Ovary (tissue), 9 donors: ENCODE results near the gene TFAP2D. TPM values are rescaled to one million over a fixed set of nuclear protein-coding genes. Genes with fewer than 3 reads are reported as not detected.

Source experiments
- DNase-seq, 5 donors: peaks; one replicate each; pipeline ENCODE4 v3.0.0-alpha.2; 2019 to 2020
- H3K27ac ChIP-seq, 2 donors: fragments of 200-600 bp; one replicate each; pipeline versions ENCODE4 v1.5.1 to v1.8.0; 2019 to 2022
- H3K27me3 ChIP-seq: fragments of 200-600 bp; one replicate; pipeline ENCODE4 v1.8.0; 2022
- H3K36me3 ChIP-seq: fragments of 200-600 bp; sonication (generic); one replicate; pipeline ENCODE4 v1.5.1; 2019
- H3K4me1 ChIP-seq: one replicate; pipeline ENCODE4 v1.8.1; 2013; ENCODE audit warnings: mild to moderate bottlenecking, moderate library complexity; ENCODE audit not compliant: insufficient read depth
- H3K4me3 ChIP-seq: fragments of 200-600 bp; sonication (generic); one replicate; pipeline ENCODE4 v1.5.1; 2017
- H3K9me3 ChIP-seq, 2 donors: fragments of 200-600 bp in 1 of 2; sonication (generic) in 1 of 2; one replicate each; pipeline versions ENCODE4 v1.5.1 to v1.8.1; 2013 to 2019; ENCODE audit warnings: mild to moderate bottlenecking in 1 of 2, moderate library complexity in 1 of 2
- CTCF ChIP-seq, 3 donors: fragments of 450-650 bp in 2 of 3; fragments of 200-600 bp in 1 of 3; IDR thresholded peaks; one replicate each; pipeline versions ENCODE4 v1.5.1 to v1.8.0; 2016 to 2022; ENCODE audit warnings: antibody characterized with exemption in 3 of 3, mild to moderate bottlenecking in 1 of 3
- EP300 ChIP-seq: sonication (generic); formaldehyde crosslinking; IDR thresholded peaks from one replicate; pipeline ENCODE4 v1.6.1; 2017; ENCODE audit warnings: antibody characterized with exemption
- POLR2A ChIP-seq: fragments of 450-650 bp; IDR thresholded peaks from one replicate; pipeline ENCODE4 v1.6.1; 2017; ENCODE audit warnings: antibody characterized with exemption, mild to moderate bottlenecking, moderate library complexity
- WGBS, 3 donors: extraction: QIAGEN DNeasy Blood & Tissue Kit in 1 of 3; methylation state at CpG; one replicate each; pipeline versions ENCODE4 v1.1.5 to v1.1.7; 2013 to 2017; 5-methylcytosine and 5-hydroxymethylcytosine counted together
- intact Hi-C, 4 donors: fragments of 100-400 bp; cut with DNase I; formaldehyde crosslinking; loops; one replicate each; pipeline versions ENCODE4 v1.11.0 to v1.15.1; 2022 to 2023
- polyA plus RNA-seq, 2 donors: library from polyadenylated mRNA; stranded (reverse); fragments of 200-250 nt in 1 of 2; fragments of 350-450 nt in 1 of 2; fragmentation: Illumina TruSeq in 1 of 2; extraction: RNeasy Lipid Tissue Mini Kit (QIAGEN cat#74804) in 1 of 2; gene quantifications; one replicate each; pipeline ENCODE4 v1.2.3, GENCODE V29; 2013 to 2014
- total RNA-seq, 7 donors: library from RNA; depleted of rRNA in 2 of 7; stranded (reverse); fragments of >200 nt in 2 of 7; fragmentation: NEBNext Ultra II Directional in 3 of 7; extraction: Animal tissue kit (Norgen Biotek cat#: 25700) in 3 of 7; gene quantifications; one replicate each; pipeline versions ENCODE4 v1.1.0 to v1.2.4, GENCODE V29; 2016 to 2023
- donor health status: DM: no; HTN: no; CAD: no; lungs with moderate emphysema.
- donor health status: DM: no; HTN: no; CAD: no.
- donor health status: Bipolar disorder and iron deficiency.
- donor health status: DM: yes; HTN: yes; CAD: no.
- donor health status: DM: no; HTN: no; CAD: no.
- donor health status: DM: yes; HTN: yes; CAD: no.

The TFAP2D gene
- total and polyA plus RNA-seq, 9 donors = not detected

GRCh38 chr6:50689210-50689609 lies 24.1 kb upstream of the TFAP2D start:
- no peaks in the 10 kb centered on the region for H3K9me3 ChIP-seq
- TF ChIP-seq EP300 = no peak
- TF ChIP-seq POLR2A = no peak
- no peak for TF ChIP-seq CTCF (IDR thresholded peaks at IDR 0.05)
- no peaks in the 10 kb centered on the region for H3K27me3 ChIP-seq
- intact Hi-C loops = no loop called here
- no peaks in the 10 kb centered on the region for H3K4me1 ChIP-seq
- WGBS, 3 donors = 62 to 74% (median 69%) methylated on average over 3 of the region's 3 CpGs
- DNase-seq = no peak
- H3K36me3 ChIP-seq = no peaks in the 10 kb centered on the region
- H3K27ac ChIP-seq = no peak overlapping the region
- no peak overlapping the region for H3K4me3 ChIP-seq

GRCh38 chr6:50691814-50692495 lies 21.4 kb upstream of the TFAP2D start:
- H3K36me3 ChIP-seq = no peaks in the 10 kb centered on the region
- intact Hi-C loops = no loop called here
- H3K4me3 ChIP-seq = no peak overlapping the region
- DNase-seq = no peak
- H3K9me3 ChIP-seq = no peaks in the 10 kb centered on the region
- H3K4me1 ChIP-seq = no peaks in the 10 kb centered on the region
- no peak overlapping the region for H3K27ac ChIP-seq
- TF ChIP-seq POLR2A = no peak
- no peak for TF ChIP-seq CTCF (IDR thresholded peaks at IDR 0.05)
- TF ChIP-seq EP300 = no peak
- WGBS, 3 donors = 69 to 87% (median 75%) methylated on average over 4 of the region's 4 CpGs
- no peaks in the 10 kb centered on the region for H3K27me3 ChIP-seq

- H3K36me3 ChIP-seq = no peaks in the 10 kb centered on the region
- no peak for DNase-seq
- no peaks in the 10 kb centered on the region for H3K27me3 ChIP-seq
- intact Hi-C loops = no loop called here
- H3K4me1 ChIP-seq = no peaks in the 10 kb centered on the region
- H3K27ac ChIP-seq = no peak overlapping the region
- TF ChIP-seq CTCF (IDR thresholded peaks at IDR 0.05) (no peak), EP300 (no peak), POLR2A (no peak)
- H3K4me3 ChIP-seq = no peak overlapping the region
- H3K9me3 ChIP-seq = no peaks in the 10 kb centered on the region
Measured at GRCh38 chr6:50698546-50698945, 14.8 kb upstream of the TFAP2D start.

DNA sequence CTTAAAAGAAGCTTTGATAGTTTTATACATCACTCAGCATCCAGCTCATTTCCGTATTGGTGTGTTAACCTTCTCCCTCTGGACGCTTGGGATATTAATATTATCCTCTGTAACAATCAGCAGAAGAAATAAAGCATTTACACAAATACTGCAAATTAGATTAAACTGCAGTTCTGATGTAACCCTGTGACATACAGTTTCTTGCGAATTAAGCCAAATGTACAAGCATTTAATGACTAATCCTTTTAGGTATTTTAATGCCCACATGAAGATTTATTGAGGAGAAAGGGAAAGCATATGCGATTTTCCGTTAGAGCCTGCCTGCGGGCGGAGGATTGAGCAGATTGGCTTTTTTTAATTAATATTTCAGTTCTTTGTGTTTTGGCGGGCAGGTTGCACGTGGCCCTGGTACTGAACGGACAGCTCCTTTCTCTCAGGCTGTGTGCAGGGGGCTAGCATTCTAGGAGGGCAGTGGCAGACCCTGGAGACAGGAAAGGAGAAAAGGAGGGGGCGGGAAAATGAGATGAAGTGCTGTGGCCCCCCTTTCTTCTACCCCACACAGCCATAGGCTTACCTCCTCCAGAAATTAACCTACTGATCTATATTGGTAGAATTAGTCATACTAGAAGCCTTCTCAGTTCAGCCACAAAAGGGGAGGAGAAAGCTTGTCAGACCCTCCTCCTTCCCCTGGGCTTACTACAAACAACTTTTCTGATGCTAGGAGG lies 14.1 kb upstream of the TFAP2D start:
- intact Hi-C loops = no loop called here
- Histone ChIP-seq H3K9me3 (no peaks in the 10 kb centered on the region), H3K4me1 (no peaks in the 10 kb centered on the region), H3K36me3 (no peaks in the 10 kb centered on the region), H3K27me3 (no peaks in the 10 kb centered on the region), H3K27ac (no peak overlapping the region), H3K4me3 (no peak overlapping the region)
- 16 to 21% (median 19%) methylated on average over 11 of the region's 11 CpGs for WGBS, 3 donors
- DNase-seq = no peak
- no peak for TF ChIP-seq EP300
- TF ChIP-seq CTCF (IDR thresholded peaks at IDR 0.05) = no peak
- no peak for TF ChIP-seq POLR2A
